Transverse colon (tissue), 4 donors: ENCODE results near the gene UNC5A. TPM values are rescaled to one million over a fixed set of nuclear protein-coding genes. Genes with fewer than 3 reads are reported as not detected.

Experiments used
- DNase-seq: peaks from one replicate; pipeline ENCODE4 v3.0.0-alpha.2; 2019
- H3K27ac ChIP-seq, 4 donors: fragments of 200-600 bp; sonication (generic); 2 replicates each; pipeline ENCODE4 v1.5.1; 2016 to 2018; ENCODE audit warnings: inconsistent platforms in 4 of 4
- H3K27me3 ChIP-seq: fragments of 200-600 bp; sonication (generic); 2 replicates; pipeline ENCODE4 v1.5.1; 2017; ENCODE audit warnings: inconsistent platforms
- H3K36me3 ChIP-seq, 4 donors: fragments of 200-600 bp; sonication (generic); 2 replicates each; pipeline ENCODE4 v1.5.1; 2017 to 2019; ENCODE audit warnings: inconsistent platforms in 4 of 4
- H3K4me1 ChIP-seq, 4 donors: fragments of 200-600 bp; sonication (generic); 2 replicates each; pipeline ENCODE4 v1.5.1; 2017 to 2020; ENCODE audit warnings: inconsistent platforms in 4 of 4
- H3K4me3 ChIP-seq, 4 donors: fragments of 200-600 bp; sonication (generic); 1 replicate in 1 of 4; 2 replicates in 3 of 4; pipeline versions ENCODE4 v1.5.1 to v1.6.1; 2017 to 2019; ENCODE audit warnings: inconsistent platforms in 4 of 4
- H3K9me3 ChIP-seq, 2 donors: fragments of 200-600 bp; sonication (generic); 2 replicates each; pipeline ENCODE4 v1.5.1; 2017 to 2019; ENCODE audit warnings: inconsistent platforms in 2 of 2
- EP300 ChIP-seq: sonication (generic); formaldehyde crosslinking; IDR thresholded peaks from one replicate; pipeline ENCODE4 v1.6.1; 2017; ENCODE audit warnings: antibody characterized with exemption, low read depth
- POLR2A ChIP-seq: fragments of 450-650 bp; IDR thresholded peaks from one replicate; pipeline ENCODE4 v1.6.1; 2016; ENCODE audit warnings: antibody characterized with exemption, mild to moderate bottlenecking, moderate library complexity
- POLR2AphosphoS5 ChIP-seq, 3 donors: sonication (generic); formaldehyde crosslinking; IDR thresholded peaks; one replicate each; pipeline ENCODE4 v1.6.1; 2016; ENCODE audit warnings: antibody characterized with exemption in 3 of 3
- WGBS, 2 donors: methylation state at CpG; one replicate each; pipeline ENCODE4 v1.1.5; 2018; ENCODE audit warnings: low coverage in 1 of 2; 5-methylcytosine and 5-hydroxymethylcytosine counted together
- in situ Hi-C, 4 donors: fragments of 200-750 bp; cut with MboI; loops; one replicate each; pipeline versions ENCODE4 v1.15.0 to v1.15.1; 2017; ENCODE audit warnings: low sequenced_read_pairs in 3 of 4, low pct_ligation_motif_present in 1 of 4, low pct_unique_long_range_greater_than_20kb in 1 of 4
- intact Hi-C: fragments of 100-400 bp; cut with DNase I; formaldehyde crosslinking; loops from one replicate; pipeline ENCODE4 v1.15.1; 2023; ENCODE audit warnings: low total_unique reads
- total RNA-seq, 4 donors: library from RNA; depleted of rRNA; stranded (reverse); fragments of >200 nt; gene quantifications; one replicate each; pipeline ENCODE4 v1.1.0, GENCODE V29; 2016
- TF ChIP-seq, protein P1 (sequence below), 5 experiments: fragments of 200-600 bp in 3 of 5; fragments of 450-650 bp in 2 of 5; sonication (generic) in 3 of 5; IDR thresholded peaks; 1 replicate in 2 of 5; 2 replicates in 3 of 5; pipeline ENCODE4 v1.5.1; 2016 to 2017; ENCODE audit warnings: antibody characterized with exemption in 5 of 5, inconsistent platforms in 3 of 5, mild to moderate bottlenecking in 2 of 5, moderate library complexity in 1 of 5

Gene UNC5A
- total RNA-seq, 4 donors from 2014 or later, result 0.32 TPM; not detected in 3

GRCh38 chr5:176818391-176819098 lies 8.2 kb downstream of the UNC5A start:
- in situ Hi-C loops, result no loop called here
- Histone ChIP-seq H3K4me1 (peaks cover 0 to 14% (median 12%) of the 10 kb centered on the region in 4 donors), H3K4me3 (peak overlapping the region in 1 of 4 donors; percentile 52), H3K27me3 (peaks cover 79% of the 10 kb centered on the region), H3K36me3 (no peaks in the 10 kb centered on the region), H3K27ac (no peak overlapping the region), H3K9me3 (no peaks in the 10 kb centered on the region)
- intact Hi-C loops, result no loop called here
- no peak for DNase-seq
- TF ChIP-seq POLR2A (no peak), POLR2AphosphoS5 (IDR thresholded peaks at IDR 0.05) (no peak), EP300 (no peak)
- TF ChIP-seq, protein P1, sequence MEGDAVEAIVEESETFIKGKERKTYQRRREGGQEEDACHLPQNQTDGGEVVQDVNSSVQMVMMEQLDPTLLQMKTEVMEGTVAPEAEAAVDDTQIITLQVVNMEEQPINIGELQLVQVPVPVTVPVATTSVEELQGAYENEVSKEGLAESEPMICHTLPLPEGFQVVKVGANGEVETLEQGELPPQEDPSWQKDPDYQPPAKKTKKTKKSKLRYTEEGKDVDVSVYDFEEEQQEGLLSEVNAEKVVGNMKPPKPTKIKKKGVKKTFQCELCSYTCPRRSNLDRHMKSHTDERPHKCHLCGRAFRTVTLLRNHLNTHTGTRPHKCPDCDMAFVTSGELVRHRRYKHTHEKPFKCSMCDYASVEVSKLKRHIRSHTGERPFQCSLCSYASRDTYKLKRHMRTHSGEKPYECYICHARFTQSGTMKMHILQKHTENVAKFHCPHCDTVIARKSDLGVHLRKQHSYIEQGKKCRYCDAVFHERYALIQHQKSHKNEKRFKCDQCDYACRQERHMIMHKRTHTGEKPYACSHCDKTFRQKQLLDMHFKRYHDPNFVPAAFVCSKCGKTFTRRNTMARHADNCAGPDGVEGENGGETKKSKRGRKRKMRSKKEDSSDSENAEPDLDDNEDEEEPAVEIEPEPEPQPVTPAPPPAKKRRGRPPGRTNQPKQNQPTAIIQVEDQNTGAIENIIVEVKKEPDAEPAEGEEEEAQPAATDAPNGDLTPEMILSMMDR (IDR thresholded peaks at IDR 0.05), result no peak
- 34 to 35% methylated on average over 2 to 12 of the region's 12 CpGs for WGBS, 2 donors

DNA sequence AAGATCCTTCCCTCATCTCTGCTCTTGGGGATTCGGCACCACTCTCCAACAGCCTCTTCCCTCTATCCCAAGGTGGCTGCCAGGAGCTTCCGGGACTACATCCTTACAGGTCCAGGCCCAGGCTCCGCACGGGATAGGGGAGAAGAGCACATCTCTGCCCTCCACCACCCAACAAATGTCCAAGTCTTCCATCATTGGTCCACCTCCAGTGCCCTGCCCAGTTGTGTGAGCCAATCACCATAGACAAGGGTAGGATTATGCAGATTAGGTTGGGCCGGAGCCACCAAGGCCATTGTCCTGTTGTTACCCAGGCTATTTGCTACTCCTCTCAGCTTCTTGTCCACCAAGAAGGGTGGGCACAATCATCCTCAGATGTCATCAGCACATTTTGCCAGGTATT lies 9.1 kb downstream of the UNC5A start:
- Histone ChIP-seq H3K36me3 (no peaks in the 10 kb centered on the region), H3K27me3 (peaks cover 71% of the 10 kb centered on the region), H3K9me3 (no peaks in the 10 kb centered on the region), H3K27ac (no peak overlapping the region), H3K4me1 (peaks cover 0 to 14% (median 12%) of the 10 kb centered on the region in 4 donors), H3K4me3 (no peak overlapping the region)
- TF ChIP-seq, protein P1 (IDR thresholded peaks at IDR 0.05), result no peak
- TF ChIP-seq EP300, result no peak
- TF ChIP-seq POLR2A, result no peak
- TF ChIP-seq POLR2AphosphoS5 (IDR thresholded peaks at IDR 0.05), result no peak
- 60 to 79% methylated on average over 1 to 5 of the region's 5 CpGs for WGBS, 2 donors
- in situ Hi-C loops, result no loop called here
- intact Hi-C loops, result no loop called here
- no peak for DNase-seq

GRCh38 chr5:176820937-176821336 lies 10.6 kb downstream of the UNC5A start:
- no peaks in the 10 kb centered on the region for H3K36me3 ChIP-seq
- peaks cover 0 to 14% (median 12%) of the 10 kb centered on the region in 4 donors for H3K4me1 ChIP-seq
- no peak overlapping the region for H3K4me3 ChIP-seq
- peaks cover 57% of the 10 kb centered on the region for H3K27me3 ChIP-seq
- no peaks in the 10 kb centered on the region for H3K9me3 ChIP-seq
- intact Hi-C loops, result no loop called here
- no peak for TF ChIP-seq POLR2AphosphoS5 (IDR thresholded peaks at IDR 0.05)
- TF ChIP-seq EP300, result no peak
- TF ChIP-seq POLR2A, result no peak
- TF ChIP-seq, protein P1 (IDR thresholded peaks at IDR 0.05), result no peak
- no peak overlapping the region for H3K27ac ChIP-seq
- WGBS, 2 donors, result 68 to 73% methylated on average over 5 to 7 of the region's 7 CpGs
- in situ Hi-C loops, result no loop called here
- DNase-seq, result no peak

GRCh38 chr5:176821441-176821840 lies 11.1 kb downstream of the UNC5A start:
- intact Hi-C loops, result no loop called here
- 77 to 85% methylated on average over 2 to 6 of the region's 6 CpGs for WGBS, 2 donors
- DNase-seq, result no peak

More at GRCh38 chr5:176821441-176821840, 11.1 kb downstream of the UNC5A start:
- no peak overlapping the region for H3K4me3 ChIP-seq
- peaks cover 52% of the 10 kb centered on the region for H3K27me3 ChIP-seq
- no peaks in the 10 kb centered on the region for H3K36me3 ChIP-seq
- H3K9me3 ChIP-seq, result no peaks in the 10 kb centered on the region
- no peak overlapping the region for H3K27ac ChIP-seq
- peaks cover 0 to 14% (median 12%) of the 10 kb centered on the region in 4 donors for H3K4me1 ChIP-seq
- TF ChIP-seq EP300 (no peak), POLR2A (no peak), POLR2AphosphoS5 (IDR thresholded peaks at IDR 0.05) (no peak)
- TF ChIP-seq, protein P1 (IDR thresholded peaks at IDR 0.05), result no peak
- in situ Hi-C loops, result no loop called here
